HG02678 (cell line): ENCODE data around the gene DCK.
A peak's percentile ranks its signal among the peaks of the same experiment; 100 is the strongest.
"Not testable (repeated sequence)": the region's sequence is repeated elsewhere in the genome, so short reads cannot be mapped to it uniquely, and the experiment has no call there.

ENCODE experiments used
- ATAC-seq: cut with Tn5 transposase; IDR thresholded peaks from one replicate; pipeline ENCODE4 v1.9.1; 2021; ENCODE audit warnings: mild to moderate bottlenecking, moderate library complexity; ENCODE audit not compliant: unreplicated experiment

Gene DCK

GRCh38 chr4:70999639-71000038, 6.2 kb downstream of the DCK start:
- not testable (repeated sequence) for ATAC-seq

DNA sequence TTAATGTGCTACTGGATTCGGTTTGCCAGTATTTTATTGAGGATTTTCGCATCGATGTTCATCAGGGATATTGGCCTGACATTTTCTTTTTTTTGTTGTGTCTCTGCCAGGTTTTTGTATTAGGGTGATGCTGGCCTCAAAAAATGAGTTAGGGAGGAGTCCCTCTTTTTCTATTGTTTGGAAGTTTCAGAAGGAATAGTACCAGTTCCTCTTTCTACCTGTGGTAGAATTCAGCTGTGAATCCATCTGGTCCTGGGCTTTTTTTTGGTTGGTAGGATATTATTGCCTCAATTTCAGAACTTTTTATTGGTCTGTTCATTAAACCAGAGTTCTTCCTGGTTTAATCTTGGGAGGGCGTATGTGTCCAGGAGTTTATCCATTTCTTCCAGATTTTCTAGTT, 7.9 kb downstream of the DCK start:
- not testable (repeated sequence) for ATAC-seq

DNA sequence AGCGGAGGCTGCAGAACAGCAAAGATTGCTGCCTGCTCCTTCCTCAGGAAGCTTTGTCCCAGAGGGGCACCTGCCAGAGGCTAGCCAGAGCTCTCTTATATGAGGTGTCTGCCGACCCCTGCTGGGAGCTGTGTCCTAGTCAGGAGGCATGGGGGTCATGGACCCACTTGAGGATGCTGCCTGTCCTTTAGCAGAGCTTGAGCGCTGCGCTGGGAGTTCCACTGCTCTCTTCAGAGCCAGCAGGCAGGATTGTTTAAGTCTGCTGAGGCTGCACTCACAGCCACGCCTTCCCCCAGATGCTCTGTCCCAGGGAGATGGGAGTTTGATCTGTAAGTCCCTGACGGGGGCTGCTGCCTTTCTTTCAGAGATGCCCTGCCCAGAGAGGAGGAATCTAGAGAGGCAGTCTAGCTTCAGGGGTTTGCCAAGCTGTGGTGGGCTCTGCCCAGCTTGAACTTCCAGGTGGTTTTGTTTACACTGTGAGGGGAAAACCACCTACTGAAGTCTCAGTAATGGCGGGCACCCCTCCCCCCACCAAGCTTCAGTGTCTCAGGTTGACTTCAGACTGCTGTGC, 10.9 kb downstream of the DCK start:
- peak; percentile 39 for ATAC-seq

- not testable (repeated sequence) for ATAC-seq
Measured at GRCh38 chr4:71005025-71005424, 11.6 kb downstream of the DCK start.

- ATAC-seq: peak; percentile 76
Measured at GRCh38 chr4:71006203-71006907, 12.9 kb downstream of the DCK start.

DNA sequence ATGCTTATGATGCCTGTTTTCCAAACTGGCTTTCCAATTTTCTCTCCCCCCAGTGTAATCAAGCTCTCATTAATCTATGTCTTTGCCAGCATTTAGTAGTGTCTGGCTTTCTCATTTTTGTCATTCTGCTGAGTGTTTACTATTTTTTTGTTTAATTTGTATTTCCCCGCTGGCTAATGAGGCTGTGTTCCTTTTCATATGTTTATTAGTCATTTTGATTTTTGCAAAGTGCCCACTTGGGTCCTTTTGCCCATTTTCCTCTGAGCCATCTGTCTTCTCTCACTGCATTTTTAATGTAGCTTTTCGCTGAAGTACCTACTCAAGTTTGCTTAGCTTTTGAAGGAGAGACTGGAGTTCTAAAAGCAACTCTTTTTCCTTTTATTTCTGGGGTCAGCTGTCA, 14.7 kb downstream of the DCK start:
- ATAC-seq: no peak

- ATAC-seq: no peak
Measured at GRCh38 chr4:71009086-71009485, 15.6 kb downstream of the DCK start.

DNA sequence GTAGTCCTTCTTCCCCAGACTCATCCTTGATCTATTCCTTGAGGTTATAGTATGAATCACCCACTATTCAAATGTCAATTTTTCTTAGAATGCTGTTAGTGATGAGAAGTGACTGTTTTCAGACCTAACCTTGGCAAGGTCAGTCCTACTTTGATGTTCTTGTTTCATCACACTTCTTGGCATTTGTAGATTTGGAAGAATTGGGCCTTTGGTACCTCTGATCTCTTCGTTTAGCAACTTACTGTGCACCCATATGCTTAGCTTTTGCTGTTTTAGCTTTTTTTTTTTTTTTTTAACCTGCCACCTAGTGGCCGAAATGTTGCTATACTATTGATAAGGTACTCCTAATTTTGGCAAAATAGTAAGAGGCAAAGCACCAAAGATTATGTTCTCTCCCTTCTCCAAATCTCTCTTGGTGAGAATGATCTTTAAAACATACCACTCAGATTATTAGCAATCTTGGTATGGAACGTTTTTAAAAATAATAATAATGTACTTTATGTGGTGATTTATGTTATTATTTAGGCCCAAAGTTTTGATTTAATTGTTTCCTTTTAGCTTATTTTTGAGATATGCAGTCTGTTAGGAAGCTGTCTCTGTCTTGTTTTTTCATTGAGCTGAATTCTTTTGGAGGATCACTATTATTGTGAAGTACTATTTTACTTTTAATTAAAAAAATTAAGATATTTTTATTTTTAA, 16.6 kb downstream of the DCK start:
- no peak for ATAC-seq

GRCh38 chr4:71011451-71011850, 18.0 kb downstream of the DCK start:
- ATAC-seq: no peak

DNA sequence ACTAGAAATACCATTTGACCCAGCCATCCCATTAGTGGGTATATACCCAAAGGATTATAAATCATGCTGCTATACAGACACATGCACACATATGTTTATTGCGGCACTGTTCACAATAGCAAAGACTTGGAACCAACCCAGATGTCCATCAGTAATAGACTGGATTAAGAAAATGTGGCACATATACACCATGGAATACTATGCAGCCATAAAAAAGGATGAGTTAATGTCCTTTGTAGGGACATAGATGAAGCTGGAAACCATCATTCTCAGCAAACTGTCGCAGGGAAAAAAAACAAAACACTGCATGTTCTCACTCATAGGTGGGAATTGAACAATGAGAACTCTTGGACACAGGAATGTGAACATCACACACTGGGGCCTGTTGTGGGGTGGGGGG, 23.9 kb downstream of the DCK start:
- ATAC-seq: not testable (repeated sequence)

GRCh38 chr4:71020611-71021010, 27.2 kb downstream of the DCK start:
- ATAC-seq: no peak

GRCh38 chr4:71025654-71026053, 32.2 kb downstream of the DCK start:
- no peak for ATAC-seq

GRCh38 chr4:71026086-71026485, 32.6 kb downstream of the DCK start:
- ATAC-seq: no peak

DNA sequence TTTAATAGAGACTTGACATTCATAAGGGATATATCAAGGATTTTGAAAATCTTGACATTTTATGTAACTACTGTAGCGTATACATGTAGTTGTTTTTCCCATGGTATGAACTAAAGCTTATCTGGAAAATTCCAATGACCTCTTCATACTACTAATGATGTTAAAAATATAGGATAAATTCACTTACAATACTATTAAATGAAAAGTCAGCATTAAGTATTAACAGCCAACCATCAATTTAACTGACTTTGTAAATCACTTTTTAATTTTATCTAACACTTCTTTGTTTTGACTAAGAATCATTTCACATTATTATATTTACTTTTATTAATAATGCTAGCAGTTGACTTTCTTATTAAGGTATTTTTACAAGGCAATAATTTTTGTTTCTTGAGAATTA, 34.2 kb downstream of the DCK start:
- no peak for ATAC-seq

DNA sequence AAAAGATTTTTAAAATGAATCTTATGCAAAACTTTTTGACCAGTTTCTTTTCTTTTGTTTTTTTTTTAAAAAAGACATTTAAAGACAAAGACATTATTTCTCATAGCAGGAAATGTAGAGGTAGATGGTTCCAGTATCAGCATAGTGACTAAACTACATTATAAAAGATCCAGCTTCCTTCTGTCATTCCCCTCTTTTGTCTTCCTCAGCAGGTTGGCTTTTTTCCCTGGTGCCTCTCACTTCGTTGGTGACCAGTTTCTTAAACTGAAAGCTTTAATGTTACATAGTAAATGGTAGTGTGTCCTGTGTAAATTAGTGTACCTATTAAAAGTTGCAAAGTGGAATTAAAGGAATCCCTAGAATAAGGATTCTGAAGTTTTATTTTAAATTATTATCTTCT, 36.1 kb downstream of the DCK start:
- ATAC-seq: no peak

DNA sequence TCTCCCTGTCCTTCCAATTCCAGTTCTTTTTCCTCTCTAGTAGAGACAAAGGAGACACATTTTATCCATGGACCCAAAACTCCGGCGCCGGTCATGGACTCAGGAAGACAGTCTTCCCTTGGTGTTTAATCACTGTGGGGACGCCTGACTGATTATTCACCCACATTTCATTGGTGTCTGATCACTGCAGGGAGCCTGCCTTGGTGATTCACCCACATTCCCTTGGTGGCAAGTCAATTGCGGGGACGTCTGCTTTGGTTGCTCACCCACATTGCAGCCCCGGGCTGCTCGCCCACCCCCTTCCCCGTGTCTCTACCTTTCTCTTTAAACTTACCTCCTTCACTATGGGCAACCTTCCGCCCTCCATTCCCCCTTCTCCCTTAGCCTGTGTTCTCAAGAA, 38.7 kb downstream of the DCK start:
- ATAC-seq: not testable (repeated sequence)

- no peak for ATAC-seq
Measured at GRCh38 chr4:71045256-71045655, 51.8 kb downstream of the DCK start.

DNA sequence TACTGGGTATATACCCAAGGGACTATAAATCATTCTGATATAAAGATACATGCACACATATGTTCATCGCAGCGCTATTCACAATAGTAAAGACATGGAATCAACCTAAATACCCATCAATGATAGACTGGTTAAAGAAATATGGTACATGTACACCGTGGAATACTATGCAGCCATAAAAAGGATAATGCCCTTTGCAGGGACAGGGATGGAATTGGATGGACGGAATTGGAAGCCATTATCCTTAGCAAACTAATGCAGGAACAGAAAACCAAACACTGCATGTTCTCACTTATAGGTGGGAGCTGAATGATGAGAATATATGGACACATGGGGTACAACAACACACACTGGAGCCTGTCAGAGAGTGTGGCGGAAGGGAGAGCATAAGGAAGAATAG, 55.9 kb downstream of the DCK start:
- no peak for ATAC-seq

GRCh38 chr4:71050809-71051208, 57.4 kb downstream of the DCK start:
- no peak for ATAC-seq

DNA sequence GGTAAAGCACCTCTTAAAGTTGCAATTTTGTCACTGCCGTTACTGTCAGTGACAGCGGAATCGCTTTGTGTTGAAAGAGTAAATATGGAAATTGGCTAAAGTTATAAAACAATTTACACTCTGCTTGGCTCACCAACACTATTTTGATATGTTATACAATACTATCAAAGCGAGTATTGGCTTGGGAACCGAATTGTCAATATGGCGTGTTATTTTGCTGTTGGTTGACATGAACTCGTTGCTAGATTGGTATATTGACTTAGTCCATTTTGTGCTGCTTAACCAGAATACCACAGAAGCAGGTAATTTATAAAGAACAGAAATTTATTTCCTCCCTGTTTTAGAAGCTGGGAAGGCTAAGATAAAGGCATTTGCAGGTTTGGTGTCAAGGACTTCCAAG, 58.6 kb downstream of the DCK start:
- ATAC-seq: no peak

- no peak for ATAC-seq
Measured at GRCh38 chr4:71052716-71053115, 59.3 kb downstream of the DCK start.

GRCh38 chr4:71053613-71054012, 60.2 kb downstream of the DCK start:
- not testable (repeated sequence) for ATAC-seq
